Measurements from ENCODE around the gene CCL1.

CCL1 gene

GRCh38 chr17:34365340-34365739 is 2.3 kb upstream of the CCL1 start:
- DNase-seq: peak in 2 of 3 donors; percentile 90 to 93
- no peak overlapping the region for H3K27ac ChIP-seq (ENCODE audit: insufficient read depth in 1 of 2, low read depth in 1 of 2, low read length in 2 of 2, poor library complexity in 1 of 2, severe bottlenecking in 2 of 2)
- ChIA-PET POLR2A (no interaction called here), CTCF (interaction anchor here (0.8 to 11.9 kb wide), 7 partner anchors 11 to 163 kb away, joined by 3 to 318 read pairs (median 3); no protein-coding TSS in a partner anchor)
- H3K36me3 ChIP-seq (ENCODE audit: control insufficient read depth in 4 of 4, insufficient read depth in 4 of 4, low read length in 3 of 4): no peaks in the 10 kb centered on the region
- no peak overlapping the region for H3K4me3 ChIP-seq (ENCODE audit: control insufficient read depth in 1 of 7, extremely low read depth in 1 of 7, insufficient read depth in 4 of 7, low read depth in 2 of 7, low read length in 6 of 7)
- WGBS (ENCODE audit: insufficient coverage): no CpG with 5 or more reads among the region's 2 CpGs
- H3K4me1 ChIP-seq (ENCODE audit: control extremely low read depth in 1 of 4, control insufficient read depth in 4 of 4, insufficient read depth in 4 of 4, low read length in 3 of 4): peaks cover 17 to 72% (median 64%) of the 10 kb centered on the region in 4 experiments
- H3K27me3 ChIP-seq (replicated peaks in 2 of 5; ENCODE audit: control insufficient read depth in 4 of 5, insufficient read depth in 5 of 5, low read length in 4 of 5): no peaks in the 10 kb centered on the region
- H3K9me3 ChIP-seq (ENCODE audit: control extremely low read depth in 1 of 5, control insufficient read depth in 4 of 5, insufficient read depth in 2 of 5, low read depth in 1 of 5, low read length in 4 of 5): no peaks in the 10 kb centered on the region

GRCh38 chr17:34364751-34365150 is 1.7 kb upstream of the CCL1 start:
- no peak overlapping the region for H3K4me3 ChIP-seq (ENCODE audit: control insufficient read depth in 1 of 7, extremely low read depth in 1 of 7, insufficient read depth in 4 of 7, low read depth in 2 of 7, low read length in 6 of 7)
- CTCF ChIA-PET: interaction anchor here (0.8 to 11.9 kb wide), 10 partner anchors 11 to 193 kb away, joined by 3 to 318 read pairs (median 4); no protein-coding TSS in a partner anchor
- no peak for DNase-seq
- H3K27me3 ChIP-seq (replicated peaks in 2 of 5; ENCODE audit: control insufficient read depth in 4 of 5, insufficient read depth in 5 of 5, low read length in 4 of 5): no peaks in the 10 kb centered on the region
- WGBS (ENCODE audit: insufficient coverage): 79% methylated on average over 2 of the region's 2 CpGs
- no peaks in the 10 kb centered on the region for H3K9me3 ChIP-seq (ENCODE audit: control extremely low read depth in 1 of 5, control insufficient read depth in 4 of 5, insufficient read depth in 2 of 5, low read depth in 1 of 5, low read length in 4 of 5)
- no peak overlapping the region for H3K27ac ChIP-seq (ENCODE audit: insufficient read depth in 1 of 2, low read depth in 1 of 2, low read length in 2 of 2, poor library complexity in 1 of 2, severe bottlenecking in 2 of 2)
- H3K4me1 ChIP-seq (ENCODE audit: control extremely low read depth in 1 of 4, control insufficient read depth in 4 of 4, insufficient read depth in 4 of 4, low read length in 3 of 4): peaks cover 17 to 75% (median 68%) of the 10 kb centered on the region in 4 experiments
- H3K36me3 ChIP-seq (ENCODE audit: control insufficient read depth in 4 of 4, insufficient read depth in 4 of 4, low read length in 3 of 4): no peaks in the 10 kb centered on the region
- POLR2A ChIA-PET: no interaction called here

- Histone ChIP-seq H3K4me3 (ENCODE audit: control insufficient read depth in 1 of 7, extremely low read depth in 1 of 7, insufficient read depth in 4 of 7, low read depth in 2 of 7, low read length in 6 of 7) (no peak overlapping the region), H3K36me3 (ENCODE audit: control insufficient read depth in 4 of 4, insufficient read depth in 4 of 4, low read length in 3 of 4) (no peaks in the 10 kb centered on the region), H3K9me3 (ENCODE audit: control extremely low read depth in 1 of 5, control insufficient read depth in 4 of 5, insufficient read depth in 2 of 5, low read depth in 1 of 5, low read length in 4 of 5) (no peaks in the 10 kb centered on the region), H3K4me1 (ENCODE audit: control extremely low read depth in 1 of 4, control insufficient read depth in 4 of 4, insufficient read depth in 4 of 4, low read length in 3 of 4) (peaks cover 17 to 53% (median 41%) of the 10 kb centered on the region in 4 experiments), H3K27me3 (replicated peaks in 2 of 5; ENCODE audit: control insufficient read depth in 4 of 5, insufficient read depth in 5 of 5, low read length in 4 of 5) (no peaks in the 10 kb centered on the region), H3K27ac (ENCODE audit: insufficient read depth in 1 of 2, low read depth in 1 of 2, low read length in 2 of 2, poor library complexity in 1 of 2, severe bottlenecking in 2 of 2) (no peak overlapping the region)
- 36% methylated on average over 8 of the region's 8 CpGs for WGBS (ENCODE audit: insufficient coverage)
- POLR2A ChIA-PET: interaction anchor here (0.7 to 2.7 kb wide), 3 partner anchors 159 to 411 kb away, joined by 3 to 9 read pairs (median 3); no protein-coding TSS in a partner anchor
- DNase-seq: peak; percentile 90 to 95 (median 93)
- CTCF ChIA-PET: interaction anchor here (0.6 to 11.9 kb wide), 56 partner anchors 9 to 623 kb away, joined by 3 to 318 read pairs (median 4); partner anchors contain the start of genes CCL2 and CCL7
Measured at GRCh38 chr17:34361478-34362061, 1.5 kb downstream of the CCL1 start.

GRCh38 chr17:34360601-34361270 is 2.3 kb downstream of the CCL1 start:
- WGBS (ENCODE audit: insufficient coverage): 14% methylated on average over 6 of the region's 11 CpGs
- Histone ChIP-seq H3K27me3 (replicated peaks in 2 of 5; ENCODE audit: control insufficient read depth in 4 of 5, insufficient read depth in 5 of 5, low read length in 4 of 5) (no peaks in the 10 kb centered on the region), H3K36me3 (ENCODE audit: control insufficient read depth in 4 of 4, insufficient read depth in 4 of 4, low read length in 3 of 4) (no peaks in the 10 kb centered on the region), H3K4me3 (ENCODE audit: control insufficient read depth in 1 of 7, extremely low read depth in 1 of 7, insufficient read depth in 4 of 7, low read depth in 2 of 7, low read length in 6 of 7) (peak overlapping the region in 1 of 7 experiments; percentile 32), H3K27ac (ENCODE audit: insufficient read depth in 1 of 2, low read depth in 1 of 2, low read length in 2 of 2, poor library complexity in 1 of 2, severe bottlenecking in 2 of 2) (no peak overlapping the region), H3K9me3 (ENCODE audit: control extremely low read depth in 1 of 5, control insufficient read depth in 4 of 5, insufficient read depth in 2 of 5, low read depth in 1 of 5, low read length in 4 of 5) (no peaks in the 10 kb centered on the region), H3K4me1 (ENCODE audit: control extremely low read depth in 1 of 4, control insufficient read depth in 4 of 4, insufficient read depth in 4 of 4, low read length in 3 of 4) (peaks cover 16 to 46% (median 35%) of the 10 kb centered on the region in 4 experiments)
- POLR2A ChIA-PET: interaction anchor here (0.7 to 2.7 kb wide), 3 partner anchors 127 to 160 kb away, joined by 3 to 9 read pairs (median 3); no protein-coding TSS in a partner anchor
- peak in 2 of 3 donors; percentile 69 to 75 for DNase-seq
- CTCF ChIA-PET: interaction anchor here (0.6 to 11.9 kb wide), 52 partner anchors 8 to 622 kb away, joined by 3 to 318 read pairs (median 5); partner anchors contain the start of gene CCL2

GRCh38 chr17:34358631-34359030 is 4.4 kb downstream of the CCL1 start:
- POLR2A ChIA-PET: no interaction called here
- Histone ChIP-seq H3K9me3 (ENCODE audit: control extremely low read depth in 1 of 5, control insufficient read depth in 4 of 5, insufficient read depth in 2 of 5, low read depth in 1 of 5, low read length in 4 of 5) (no peaks in the 10 kb centered on the region), H3K4me1 (ENCODE audit: control extremely low read depth in 1 of 4, control insufficient read depth in 4 of 4, insufficient read depth in 4 of 4, low read length in 3 of 4) (peaks cover 3 to 32% (median 18%) of the 10 kb centered on the region in 4 experiments), H3K36me3 (ENCODE audit: control insufficient read depth in 4 of 4, insufficient read depth in 4 of 4, low read length in 3 of 4) (no peaks in the 10 kb centered on the region), H3K27ac (ENCODE audit: insufficient read depth in 1 of 2, low read depth in 1 of 2, low read length in 2 of 2, poor library complexity in 1 of 2, severe bottlenecking in 2 of 2) (no peak overlapping the region), H3K4me3 (ENCODE audit: control insufficient read depth in 1 of 7, extremely low read depth in 1 of 7, insufficient read depth in 4 of 7, low read depth in 2 of 7, low read length in 6 of 7) (no peak overlapping the region), H3K27me3 (replicated peaks in 2 of 5; ENCODE audit: control insufficient read depth in 4 of 5, insufficient read depth in 5 of 5, low read length in 4 of 5) (no peaks in the 10 kb centered on the region)
- CTCF ChIA-PET: interaction anchor here (11.9 kb wide), 1 partner anchor 156 kb away, joined by 318 read pairs; no protein-coding TSS in a partner anchor
- no peak for DNase-seq
- WGBS (ENCODE audit: insufficient coverage): no CpG with 5 or more reads among the region's 3 CpGs

- POLR2A ChIA-PET: no interaction called here
- H3K36me3 ChIP-seq (ENCODE audit: control insufficient read depth in 4 of 4, insufficient read depth in 4 of 4, low read length in 3 of 4): no peaks in the 10 kb centered on the region
- DNase-seq: no peak
- CTCF ChIA-PET: interaction anchor here (11.9 kb wide), 1 partner anchor 155 kb away, joined by 318 read pairs; no protein-coding TSS in a partner anchor
- peaks cover 3 to 25% (median 13%) of the 10 kb centered on the region in 4 experiments for H3K4me1 ChIP-seq (ENCODE audit: control extremely low read depth in 1 of 4, control insufficient read depth in 4 of 4, insufficient read depth in 4 of 4, low read length in 3 of 4)
- no peak overlapping the region for H3K27ac ChIP-seq (ENCODE audit: insufficient read depth in 1 of 2, low read depth in 1 of 2, low read length in 2 of 2, poor library complexity in 1 of 2, severe bottlenecking in 2 of 2)
- no peak overlapping the region for H3K4me3 ChIP-seq (ENCODE audit: control insufficient read depth in 1 of 7, extremely low read depth in 1 of 7, insufficient read depth in 4 of 7, low read depth in 2 of 7, low read length in 6 of 7)
- no peaks in the 10 kb centered on the region for H3K27me3 ChIP-seq (replicated peaks in 2 of 5; ENCODE audit: control insufficient read depth in 4 of 5, insufficient read depth in 5 of 5, low read length in 4 of 5)
- WGBS (ENCODE audit: insufficient coverage): 90% methylated on average over 2 of the region's 2 CpGs
- no peaks in the 10 kb centered on the region for H3K9me3 ChIP-seq (ENCODE audit: control extremely low read depth in 1 of 5, control insufficient read depth in 4 of 5, insufficient read depth in 2 of 5, low read depth in 1 of 5, low read length in 4 of 5)
Measured at GRCh38 chr17:34357398-34357797, 5.6 kb downstream of the CCL1 start.

- DNase-seq: no peak
- Histone ChIP-seq H3K27ac (ENCODE audit: insufficient read depth in 1 of 2, low read depth in 1 of 2, low read length in 2 of 2, poor library complexity in 1 of 2, severe bottlenecking in 2 of 2) (no peak within 1 kb of the TSS), H3K4me3 (ENCODE audit: control insufficient read depth in 1 of 7, extremely low read depth in 1 of 7, insufficient read depth in 4 of 7, low read depth in 2 of 7, low read length in 6 of 7) (no peak within 1 kb of the TSS), H3K27me3 (replicated peaks in 2 of 5; ENCODE audit: control insufficient read depth in 4 of 5, insufficient read depth in 5 of 5, low read length in 4 of 5) (no peaks in the 10 kb centered on the region), H3K36me3 (ENCODE audit: control insufficient read depth in 4 of 4, insufficient read depth in 4 of 4, low read length in 3 of 4) (no peaks in the 10 kb centered on the region), H3K9me3 (ENCODE audit: control extremely low read depth in 1 of 5, control insufficient read depth in 4 of 5, insufficient read depth in 2 of 5, low read depth in 1 of 5, low read length in 4 of 5) (no peaks in the 10 kb centered on the region), H3K4me1 (ENCODE audit: control extremely low read depth in 1 of 4, control insufficient read depth in 4 of 4, insufficient read depth in 4 of 4, low read length in 3 of 4) (peaks cover 3 to 17% (median 10%) of the 10 kb centered on the region in 4 experiments)
- CTCF ChIA-PET: interaction anchor here (11.9 kb wide), 1 partner anchor 153 kb away, joined by 318 read pairs; no protein-coding TSS in a partner anchor
- POLR2A ChIA-PET: no interaction called here
- 100% methylated on average over 3 of the region's 5 CpGs for WGBS (ENCODE audit: insufficient coverage)
Measured at GRCh38 chr17:34356194-34356593, 6.8 kb downstream of the CCL1 start, which contains the start of gene CCL13. Gene CCL13, plus strand, starts transcription at chr17:34356480. Its CDS starts 47 bp downstream, at chr17:34356527.
